Neural crest cell (in vitro differentiated cells): Measurements from ENCODE around the gene PTPN14. TPM values are rescaled to one million over a fixed set of nuclear protein-coding genes. Genes with fewer than 3 reads are reported as not detected.

ENCODE experiments used
- DNase-seq: peaks from one replicate; pipeline ENCODE4 v3.0.0; 2021; ENCODE audit warnings: low read depth, mixed read lengths, low spot score
- H3K27ac Mint-ChIP-seq: one replicate; pipeline ENCODE4 v1.8.0; 2021; ENCODE audit warnings: mild to moderate bottlenecking, mixed read lengths; ENCODE audit not compliant: unreplicated experiment
- H3K27me3 Mint-ChIP-seq: 2 replicates; pipeline ENCODE4 v1.8.0; 2021; ENCODE audit warnings: low read depth, mild to moderate bottlenecking, mixed read lengths
- H3K36me3 Mint-ChIP-seq: 2 replicates; pipeline ENCODE4 v1.8.0; 2021; ENCODE audit warnings: low read depth, mild to moderate bottlenecking, mixed read lengths
- H3K4me1 Mint-ChIP-seq: 2 replicates; pipeline ENCODE4 v1.8.0; 2021; ENCODE audit warnings: mixed read lengths
- H3K4me3 Mint-ChIP-seq: one replicate; pipeline ENCODE4 v1.8.0; 2021; ENCODE audit warnings: mild to moderate bottlenecking, mixed read lengths
- H3K9me3 Mint-ChIP-seq: 2 replicates; pipeline ENCODE4 v1.8.0; 2021; ENCODE audit warnings: mixed read lengths
- total RNA-seq: library from RNA; stranded (reverse); gene quantifications from 2 replicates; pipeline ENCODE4 v1.2.1, GENCODE V29; 2021
- TF ChIP-seq, protein P1 (sequence below): fragments of 200-600 bp; sonication (generic); conservative IDR thresholded peaks from 2 replicates; pipeline ENCODE4 v1.5.0; 2021; ENCODE audit warnings: antibody characterized with exemption, mild to moderate bottlenecking

PTPN14 gene
- total RNA-seq, 1 donor from 2014 or later = 21.4 TPM

DNA sequence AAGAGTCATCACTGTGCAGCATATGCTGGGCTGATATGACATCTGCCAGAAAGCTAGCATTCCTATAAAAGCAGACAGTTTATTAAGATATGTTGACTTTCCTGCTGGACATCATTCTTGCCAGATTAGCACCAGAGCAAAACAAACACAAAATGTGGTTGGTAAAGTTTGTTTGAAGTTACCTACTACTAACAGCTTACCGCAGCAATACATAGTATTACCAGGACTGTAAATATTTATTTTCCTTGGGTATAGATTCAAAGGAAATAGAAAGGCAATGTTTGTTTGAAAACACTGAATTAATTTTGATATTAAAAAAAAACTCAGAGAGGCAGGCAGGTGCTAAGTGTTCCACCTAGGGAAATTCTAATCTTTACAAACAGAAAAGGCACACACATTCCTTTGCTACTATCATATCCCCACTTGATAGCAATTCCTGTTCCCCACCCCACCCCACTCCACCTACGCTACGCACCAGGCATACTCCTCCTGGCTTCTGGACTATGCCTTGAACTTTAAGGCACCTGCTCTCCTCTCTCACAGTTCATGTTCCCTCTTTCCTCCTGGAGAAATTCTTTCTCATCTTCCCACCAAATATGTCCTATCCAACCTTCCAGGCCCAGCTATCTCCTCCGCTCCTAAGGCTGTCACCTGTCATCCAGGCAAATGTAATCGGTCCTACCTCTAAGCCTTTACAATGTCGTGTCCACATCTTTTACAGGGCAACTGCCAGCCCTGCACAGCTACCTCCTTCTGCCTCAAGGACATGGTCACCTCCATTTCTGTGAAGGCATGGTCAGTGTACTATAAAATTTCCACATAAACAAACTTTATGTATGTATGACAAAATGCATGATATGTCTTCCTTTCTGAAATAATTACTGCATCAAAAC lies 34.7 kb downstream of the PTPN14 start:
- H3K27ac Mint-ChIP-seq = peak overlapping the region; percentile 57
- peaks cover 4% of the 10 kb centered on the region for H3K9me3 Mint-ChIP-seq
- H3K4me1 Mint-ChIP-seq = peaks cover 27% of the 10 kb centered on the region

DNA sequence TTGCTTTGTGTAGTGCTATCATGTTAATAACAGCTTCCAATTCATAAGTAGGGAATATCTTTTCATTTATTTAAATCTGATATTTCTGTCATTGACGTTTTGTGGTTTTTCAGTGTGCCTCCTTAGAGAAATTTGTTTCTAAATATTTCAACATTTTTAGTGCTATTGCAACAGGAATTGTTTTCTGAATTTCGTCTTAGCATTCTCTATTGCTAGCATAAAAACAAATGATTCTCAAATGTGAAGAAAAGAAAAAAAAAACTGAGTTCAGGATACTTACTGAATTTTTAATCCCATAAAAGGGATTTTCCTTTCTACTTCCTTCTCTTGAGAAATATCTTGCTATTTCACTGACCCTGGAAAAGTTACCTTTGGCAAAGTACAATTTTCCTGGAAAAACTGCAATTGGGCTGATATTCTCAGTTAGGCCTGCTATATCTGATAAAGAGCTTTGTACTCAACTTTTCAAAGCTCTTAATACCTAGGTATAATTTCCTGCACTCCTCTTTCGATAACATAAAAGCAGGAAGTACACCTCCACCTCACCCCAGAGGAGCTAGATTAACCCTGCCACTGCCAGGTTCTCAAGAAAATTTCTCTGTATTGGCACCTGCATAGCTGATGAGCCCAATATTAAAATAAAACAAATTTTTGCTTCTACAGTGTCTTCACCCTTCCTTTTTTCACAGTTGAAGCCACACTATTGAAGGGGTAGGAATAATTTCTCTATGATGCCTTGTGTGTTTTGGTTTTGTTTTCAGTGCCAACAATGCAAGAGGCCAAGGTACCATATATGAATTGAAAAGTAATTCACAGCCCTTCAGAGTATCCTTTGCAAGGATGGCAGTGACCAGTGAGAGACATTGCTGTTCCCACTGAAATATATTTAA lies 35.6 kb downstream of the PTPN14 start:
- TF ChIP-seq, protein P1, sequence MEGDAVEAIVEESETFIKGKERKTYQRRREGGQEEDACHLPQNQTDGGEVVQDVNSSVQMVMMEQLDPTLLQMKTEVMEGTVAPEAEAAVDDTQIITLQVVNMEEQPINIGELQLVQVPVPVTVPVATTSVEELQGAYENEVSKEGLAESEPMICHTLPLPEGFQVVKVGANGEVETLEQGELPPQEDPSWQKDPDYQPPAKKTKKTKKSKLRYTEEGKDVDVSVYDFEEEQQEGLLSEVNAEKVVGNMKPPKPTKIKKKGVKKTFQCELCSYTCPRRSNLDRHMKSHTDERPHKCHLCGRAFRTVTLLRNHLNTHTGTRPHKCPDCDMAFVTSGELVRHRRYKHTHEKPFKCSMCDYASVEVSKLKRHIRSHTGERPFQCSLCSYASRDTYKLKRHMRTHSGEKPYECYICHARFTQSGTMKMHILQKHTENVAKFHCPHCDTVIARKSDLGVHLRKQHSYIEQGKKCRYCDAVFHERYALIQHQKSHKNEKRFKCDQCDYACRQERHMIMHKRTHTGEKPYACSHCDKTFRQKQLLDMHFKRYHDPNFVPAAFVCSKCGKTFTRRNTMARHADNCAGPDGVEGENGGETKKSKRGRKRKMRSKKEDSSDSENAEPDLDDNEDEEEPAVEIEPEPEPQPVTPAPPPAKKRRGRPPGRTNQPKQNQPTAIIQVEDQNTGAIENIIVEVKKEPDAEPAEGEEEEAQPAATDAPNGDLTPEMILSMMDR = no peak
- H3K27me3 Mint-ChIP-seq = no peaks in the 10 kb centered on the region
- DNase-seq = no peak
- peaks cover 23% of the 10 kb centered on the region for H3K4me1 Mint-ChIP-seq
- peaks cover 6% of the 10 kb centered on the region for H3K9me3 Mint-ChIP-seq
- no peak overlapping the region for H3K27ac Mint-ChIP-seq
- no peak overlapping the region for H3K4me3 Mint-ChIP-seq
- H3K36me3 Mint-ChIP-seq = peaks cover 6% of the 10 kb centered on the region

More for the DNA sequence above, 34.7 kb downstream of the PTPN14 start:
- DNase-seq = no peak
- TF ChIP-seq, protein P1 = no peak
- peaks cover 4% of the 10 kb centered on the region for H3K36me3 Mint-ChIP-seq
- H3K27me3 Mint-ChIP-seq = no peaks in the 10 kb centered on the region
- H3K4me3 Mint-ChIP-seq = no peak overlapping the region

DNA sequence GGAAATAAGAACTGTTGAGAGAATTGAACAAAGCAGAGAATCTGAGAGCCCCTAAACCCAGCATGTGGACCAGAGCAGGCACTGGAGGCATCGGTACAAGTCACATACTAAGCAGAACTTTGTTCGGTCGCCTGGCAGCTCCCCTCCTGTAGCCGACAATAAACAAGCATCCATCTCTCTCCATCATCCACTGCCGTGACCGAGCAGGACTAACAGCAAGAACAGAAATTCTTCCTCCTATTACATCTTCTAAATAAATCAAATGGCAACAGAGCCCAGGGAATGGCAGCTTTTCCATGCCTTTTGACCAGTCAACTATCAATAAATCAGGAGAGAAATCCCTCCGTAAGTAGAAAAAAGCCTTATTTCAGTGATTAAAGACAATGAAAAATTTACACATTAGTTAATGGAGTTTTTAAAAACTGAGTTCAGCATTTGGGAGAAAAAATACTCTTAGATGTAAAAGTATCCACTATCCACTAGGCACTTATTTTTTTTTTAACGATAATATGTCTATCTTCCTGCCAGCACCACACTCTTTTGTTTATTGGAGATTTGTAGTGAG lies 36.5 kb downstream of the PTPN14 start:
- no peaks in the 10 kb centered on the region for H3K27me3 Mint-ChIP-seq
- peaks cover 17% of the 10 kb centered on the region for H3K4me1 Mint-ChIP-seq
- no peak overlapping the region for H3K27ac Mint-ChIP-seq
- H3K9me3 Mint-ChIP-seq = peaks cover 12% of the 10 kb centered on the region
- H3K4me3 Mint-ChIP-seq = no peak overlapping the region
- TF ChIP-seq, protein P1 = no peak
- H3K36me3 Mint-ChIP-seq = peaks cover 13% of the 10 kb centered on the region
- DNase-seq = no peak

DNA sequence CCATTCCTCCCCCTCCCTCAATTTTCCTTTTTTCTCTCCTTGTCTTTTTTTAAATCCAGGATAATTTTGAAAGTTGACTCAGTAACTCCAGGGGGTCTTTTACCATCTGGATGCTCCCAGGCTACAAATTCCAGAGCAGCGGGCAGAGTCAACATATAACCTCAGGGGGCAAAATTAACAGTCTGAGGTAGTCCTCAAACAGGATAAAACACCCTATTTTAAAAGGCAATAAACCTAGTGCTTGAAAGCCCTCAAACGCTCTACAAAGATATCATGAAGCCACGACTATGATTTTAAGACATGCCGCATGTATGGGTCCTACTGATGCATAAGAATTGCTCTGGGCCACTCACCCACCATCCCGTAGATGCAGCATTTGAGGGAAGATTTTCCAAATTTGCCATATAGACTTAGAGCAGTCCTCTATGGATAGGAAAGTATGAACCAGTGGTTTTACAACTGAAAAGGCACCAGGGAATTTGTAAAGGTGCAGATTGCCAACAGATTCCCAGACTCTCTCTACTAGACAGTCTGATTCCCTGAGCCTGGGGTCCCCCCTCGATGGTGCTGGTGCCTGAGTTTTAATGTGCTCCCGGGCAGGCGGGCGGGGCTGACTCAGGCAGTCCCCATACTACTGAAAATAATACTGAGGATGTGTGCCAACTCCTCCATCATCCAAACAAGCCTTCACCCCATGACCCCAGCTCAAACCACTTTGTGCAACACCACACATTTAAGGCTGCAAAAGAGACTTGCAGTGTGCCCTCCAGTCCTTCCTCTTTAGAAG lies 37.2 kb downstream of the PTPN14 start:
- Mint-ChIP-seq H3K27ac (no peak overlapping the region), H3K4me3 (no peak overlapping the region), H3K9me3 (peaks cover 12% of the 10 kb centered on the region)

More for the DNA sequence above, 37.2 kb downstream of the PTPN14 start:
- peaks cover 17% of the 10 kb centered on the region for H3K4me1 Mint-ChIP-seq
- H3K27me3 Mint-ChIP-seq = no peaks in the 10 kb centered on the region
- H3K36me3 Mint-ChIP-seq = peaks cover 15% of the 10 kb centered on the region
- TF ChIP-seq, protein P1 = no peak
- no peak for DNase-seq
